GM10248 (cell line): ENCODE results near the gene NTNG1.

Experiments used
- CTCF ChIA-PET: fragments of 300-600 bp; sonication (Branson Sonifier 250); formaldehyde crosslinking; extraction: SDS; loops from one replicate; lab custom pipeline; 2021; ENCODE audit warnings: antibody characterized with exemption; lab: Yijun Ruan, JAX
- POLR2A ChIA-PET: fragments of 350-650 bp; sonication (Branson Sonifier 250); formaldehyde crosslinking; extraction: SDS; loops from one replicate; lab custom pipeline; 2020; ENCODE audit warnings: antibody characterized with exemption; lab: Yijun Ruan, JAX
- DNase-seq: peaks from one replicate; pipeline ENCODE4 v3.0.0; 2012; ENCODE audit errors: extremely low spot score
- TF ChIP-seq, protein P1 (sequence below): IDR thresholded peaks from 2 replicates; pipeline ENCODE4 v1.5.1; 2012; ENCODE audit warnings: mild to moderate bottlenecking, low read depth; ENCODE audit errors: extremely low read depth, missing control alignments, control extremely low read depth

NTNG1 gene

DNA sequence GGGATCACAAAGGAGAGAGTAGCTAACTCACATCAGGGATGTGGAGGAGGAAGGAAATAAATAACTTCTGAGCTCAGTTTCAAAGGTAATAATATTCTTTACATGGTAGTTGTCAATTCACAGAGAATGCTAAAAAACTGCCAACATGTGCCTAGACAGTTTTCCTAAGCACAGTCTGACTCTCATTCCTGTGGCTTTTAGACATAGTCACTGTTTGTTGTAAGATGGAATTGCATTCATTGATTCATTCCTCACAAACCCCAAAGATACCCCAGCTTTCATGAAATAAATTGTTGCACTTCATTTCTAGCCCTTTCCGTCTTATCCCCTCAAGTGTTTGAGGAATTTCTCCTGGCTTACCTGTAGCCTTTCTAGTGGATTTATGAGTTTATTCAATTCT, 263.9 kb downstream of the NTNG1 start:
- DNase-seq, result no peak
- CTCF ChIA-PET, result interaction anchor here (0.9 to 1.5 kb wide), 3 partner anchors 10 to 64 kb away, joined by 3 read pairs; no protein-coding TSS in a partner anchor
- POLR2A ChIA-PET, result no interaction called here
- TF ChIP-seq, protein P1, sequence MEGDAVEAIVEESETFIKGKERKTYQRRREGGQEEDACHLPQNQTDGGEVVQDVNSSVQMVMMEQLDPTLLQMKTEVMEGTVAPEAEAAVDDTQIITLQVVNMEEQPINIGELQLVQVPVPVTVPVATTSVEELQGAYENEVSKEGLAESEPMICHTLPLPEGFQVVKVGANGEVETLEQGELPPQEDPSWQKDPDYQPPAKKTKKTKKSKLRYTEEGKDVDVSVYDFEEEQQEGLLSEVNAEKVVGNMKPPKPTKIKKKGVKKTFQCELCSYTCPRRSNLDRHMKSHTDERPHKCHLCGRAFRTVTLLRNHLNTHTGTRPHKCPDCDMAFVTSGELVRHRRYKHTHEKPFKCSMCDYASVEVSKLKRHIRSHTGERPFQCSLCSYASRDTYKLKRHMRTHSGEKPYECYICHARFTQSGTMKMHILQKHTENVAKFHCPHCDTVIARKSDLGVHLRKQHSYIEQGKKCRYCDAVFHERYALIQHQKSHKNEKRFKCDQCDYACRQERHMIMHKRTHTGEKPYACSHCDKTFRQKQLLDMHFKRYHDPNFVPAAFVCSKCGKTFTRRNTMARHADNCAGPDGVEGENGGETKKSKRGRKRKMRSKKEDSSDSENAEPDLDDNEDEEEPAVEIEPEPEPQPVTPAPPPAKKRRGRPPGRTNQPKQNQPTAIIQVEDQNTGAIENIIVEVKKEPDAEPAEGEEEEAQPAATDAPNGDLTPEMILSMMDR, result no peak

DNA sequence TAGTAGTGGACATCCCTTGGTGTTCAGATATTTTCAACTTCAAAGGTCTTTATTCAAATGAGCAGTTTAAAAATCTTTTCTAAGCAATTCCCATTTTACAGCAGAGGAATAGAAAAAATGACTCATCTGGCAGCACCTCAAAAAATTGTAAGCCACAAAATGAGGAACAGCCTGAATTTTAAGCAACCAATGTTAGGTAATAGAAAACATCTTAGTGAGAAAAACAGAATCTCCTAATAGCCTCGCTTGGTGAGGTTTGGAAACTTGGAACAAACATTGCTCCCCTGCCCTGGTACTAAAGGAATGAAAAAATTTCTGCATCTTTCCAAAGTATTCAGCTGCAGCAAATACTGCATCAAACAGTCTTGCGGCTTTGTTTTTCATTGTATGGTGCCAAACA, 264.4 kb downstream of the NTNG1 start:
- TF ChIP-seq, protein P1, result no peak
- ChIA-PET CTCF (interaction anchor here (1.4 to 1.9 kb wide), 3 partner anchors 8 to 15 kb away, joined by 3 to 8 read pairs (median 3); no protein-coding TSS in a partner anchor), POLR2A (no interaction called here)
- no peak for DNase-seq

DNA sequence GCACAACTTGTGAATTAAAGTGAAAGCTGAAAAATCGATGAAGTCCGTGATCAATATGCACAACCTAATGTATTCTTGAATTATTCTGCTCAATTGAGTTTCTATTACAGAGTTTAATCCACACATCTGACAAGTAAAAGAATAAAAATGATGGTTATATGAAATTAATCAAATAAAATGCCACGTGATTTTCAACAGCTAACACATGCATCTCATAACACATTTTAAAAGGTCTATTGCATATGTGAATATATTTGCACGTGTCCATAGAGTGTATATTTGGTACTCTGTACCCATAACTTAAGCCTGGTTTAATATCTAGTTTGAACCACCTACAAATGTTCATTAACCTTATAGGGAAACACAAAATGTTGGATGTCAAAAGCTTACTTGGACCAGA, 266.2 kb downstream of the NTNG1 start:
- ChIA-PET CTCF (interaction anchor here (0.7 to 2.3 kb wide), 8 partner anchors 8 to 122 kb away, joined by 3 to 10 read pairs (median 4); no protein-coding TSS in a partner anchor), POLR2A (no interaction called here)
- no peak for DNase-seq
- TF ChIP-seq, protein P1, result no peak

DNA sequence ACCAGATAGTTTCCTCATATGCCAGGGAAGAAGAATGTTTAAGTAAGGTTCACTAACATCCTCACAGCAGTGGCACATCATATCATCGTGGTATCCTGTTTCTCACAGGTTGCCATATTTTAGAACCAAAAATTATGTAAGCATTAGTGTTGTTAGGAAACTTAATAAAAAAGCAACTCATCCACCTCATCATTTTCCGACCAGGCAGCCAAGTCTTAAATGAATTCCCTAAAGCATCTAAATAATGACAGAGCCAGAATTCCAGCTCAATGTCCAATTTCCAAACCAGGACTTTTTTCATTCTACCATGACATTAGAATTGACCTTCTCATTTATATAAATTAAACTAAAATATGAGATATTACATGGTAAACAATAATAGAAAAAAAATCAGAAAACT, 272.7 kb downstream of the NTNG1 start:
- TF ChIP-seq, protein P1, result no peak
- DNase-seq, result no peak
- ChIA-PET POLR2A (no interaction called here), CTCF (interaction anchor here (4.2 kb wide), 1 partner anchor 17 kb away, joined by 28 read pairs; no protein-coding TSS in a partner anchor)

DNA sequence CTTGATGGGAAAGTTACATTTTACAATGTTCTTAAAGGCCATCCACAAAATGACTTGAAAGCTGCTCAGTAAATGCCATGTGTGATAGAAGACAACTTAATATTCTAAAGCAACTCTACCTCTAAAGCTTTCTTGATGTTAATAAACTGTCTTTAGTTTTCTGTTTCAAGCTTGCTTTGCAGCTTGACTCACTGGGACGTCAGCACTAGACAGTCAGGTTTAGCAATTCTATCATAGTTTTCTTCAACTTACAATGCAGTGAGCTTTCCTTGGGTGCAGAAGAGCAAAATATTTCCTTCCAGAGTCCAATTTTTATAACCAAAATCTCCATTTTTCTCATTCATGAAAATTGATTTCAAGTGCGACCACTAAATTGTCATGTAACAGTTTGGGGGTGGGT, 273.1 kb downstream of the NTNG1 start:
- CTCF ChIA-PET, result interaction anchor here (1.0 to 4.2 kb wide), 2 partner anchors 12 to 16 kb away, joined by 3 to 28 read pairs; no protein-coding TSS in a partner anchor
- no peak for DNase-seq
- TF ChIP-seq, protein P1, result no peak
- POLR2A ChIA-PET, result no interaction called here

DNA sequence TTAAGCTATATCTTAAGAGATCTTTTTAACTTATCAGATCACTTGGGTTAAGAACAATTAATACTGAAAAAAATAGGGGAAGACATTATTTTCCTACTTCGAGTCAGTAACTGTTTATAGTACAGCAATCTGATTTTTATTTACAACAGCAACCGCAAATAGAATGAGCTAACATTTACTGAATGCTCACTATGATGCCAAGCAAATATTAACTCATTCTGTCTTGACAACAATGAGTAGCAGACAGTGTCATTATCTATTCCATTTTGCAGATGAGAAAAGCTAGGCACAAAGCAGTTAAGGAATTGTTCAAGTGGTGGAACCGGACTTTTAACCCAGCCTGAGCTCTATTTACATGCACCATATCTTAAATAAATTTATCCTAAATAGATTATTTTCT, 273.7 kb downstream of the NTNG1 start:
- TF ChIP-seq, protein P1, result no peak
- ChIA-PET CTCF (interaction anchor here (1.0 to 4.2 kb wide), 3 partner anchors 10 to 16 kb away, joined by 3 to 28 read pairs (median 3); no protein-coding TSS in a partner anchor), POLR2A (no interaction called here)
- no peak for DNase-seq
